ENCODE measurements around the gene C2orf78. TPM values are rescaled to one million over a fixed set of nuclear protein-coding genes. Genes with fewer than 3 reads are reported as not detected.

The C2orf78 gene
- total and polyA plus RNA-seq, 9 of the 15 experiments (the other 6 are each of a cell fraction or from before 2014, with no cell fraction given): 0.04 to 0.28 (median 0.20) TPM

GRCh38 chr2:73856214-73856613 lies 72.2 kb downstream of the C2orf78 start:
- peaks cover 84% of the 10 kb centered on the region for H3K36me3 ChIP-seq (ENCODE audit: control insufficient read depth, insufficient read depth, low read length)
- no peaks in the 10 kb centered on the region for H3K4me1 ChIP-seq (replicated peaks in 1 of 2; ENCODE audit: control insufficient read depth in 2 of 2, insufficient read depth in 2 of 2, low read length in 2 of 2)
- no peak overlapping the region for H3K27ac ChIP-seq (ENCODE audit: extremely low read depth, low read depth, low read length)
- no peaks in the 10 kb centered on the region for H3K9me1 ChIP-seq (ENCODE audit: control insufficient read depth, insufficient read depth, low read length)
- ChIA-PET CTCF (ENCODE audit: low intra/inter-chr PET ratio) (no interaction called here), POLR2A (interaction anchor here (0.9 to 1.1 kb wide), 3 partner anchors 9 to 28 kb away, joined by 3 to 4 read pairs (median 3); partner anchors contain the start of gene STAMBP)
- FAIRE-seq (no peak), DNase-seq (ENCODE audit: extremely low read depth in 1 of 4, low spot score in 3 of 4) (no peak), ATAC-seq (no peak)
- no peak overlapping the region for H2AFZ ChIP-seq (ENCODE audit: low read depth, low read length)
- intact Hi-C loops (cut with micrococcal nuclease): no loop called here
- in situ Hi-C loops (cut with MboI): no loop called here
- H3K27me3 ChIP-seq (ENCODE audit: control insufficient read depth in 2 of 2, insufficient read depth in 2 of 2, low read length in 2 of 2): no peaks in the 10 kb centered on the region
- no peak overlapping the region for H3K9ac ChIP-seq (ENCODE audit: insufficient read depth in 1 of 2, low read depth in 2 of 2, low read length in 2 of 2)
- H3K9me3 ChIP-seq (replicated peaks; ENCODE audit: control insufficient read depth, insufficient read depth, low read depth, low read length): no peaks in the 10 kb centered on the region
- no peaks in the 10 kb centered on the region for H3K79me2 ChIP-seq (ENCODE audit: control insufficient read depth, insufficient read depth, low read length)
- no TSS peak for BruUV-seq (replicated peaks)
- no peak overlapping the region for H3K4me3 ChIP-seq
- H4K20me1 ChIP-seq (replicated peaks; ENCODE audit: control insufficient read depth, insufficient read depth, low read length): no peaks in the 10 kb centered on the region
- TF ChIP-seq ZNF75A (CRISPR knock-in tag; IDR thresholded peaks at IDR 0.05) (no peak), NONO (IDR thresholded peaks at IDR 0.05; ENCODE audit: low read depth in 2 of 2, low read length in 1 of 2) (no peak), SMARCA5 (IDR thresholded peaks at IDR 0.05) (no peak), BMI1 (IDR thresholded peaks at IDR 0.05; ENCODE audit: low read length) (no peak), FOXJ3 (CRISPR knock-in tag; IDR thresholded peaks at IDR 0.05) (no peak), TEAD1 (CRISPR knock-in tag; IDR thresholded peaks at IDR 0.05) (no peak), ATF7 (IDR thresholded peaks at IDR 0.05) (no peak), PRMT5 (CRISPR knock-in tag; IDR thresholded peaks at IDR 0.05) (no peak), ZNF253 (CRISPR knock-in tag; conservative IDR thresholded peaks at IDR 0.05) (no peak), KAT7 (CRISPR knock-in tag; IDR thresholded peaks at IDR 0.05; ENCODE audit: borderline replicate concordance) (no peak), ZNF584 (CRISPR knock-in tag; IDR thresholded peaks at IDR 0.05; ENCODE audit: low read depth) (no peak), PHB (CRISPR knock-in tag; IDR thresholded peaks at IDR 0.05) (no peak), SIN3A (IDR thresholded peaks at IDR 0.05; ENCODE audit: borderline replicate concordance in 2 of 2, control insufficient read depth in 1 of 2, low read depth in 2 of 2, low read length in 2 of 2) (no peak), BRD9 (IDR thresholded peaks at IDR 0.05; ENCODE audit: low read depth, partially characterized antibody) (no peak), MEF2A (IDR thresholded peaks at IDR 0.05; ENCODE audit: control insufficient read depth, low read depth, low read length) (no peak)
- TF ChIP-seq, protein P1, sequence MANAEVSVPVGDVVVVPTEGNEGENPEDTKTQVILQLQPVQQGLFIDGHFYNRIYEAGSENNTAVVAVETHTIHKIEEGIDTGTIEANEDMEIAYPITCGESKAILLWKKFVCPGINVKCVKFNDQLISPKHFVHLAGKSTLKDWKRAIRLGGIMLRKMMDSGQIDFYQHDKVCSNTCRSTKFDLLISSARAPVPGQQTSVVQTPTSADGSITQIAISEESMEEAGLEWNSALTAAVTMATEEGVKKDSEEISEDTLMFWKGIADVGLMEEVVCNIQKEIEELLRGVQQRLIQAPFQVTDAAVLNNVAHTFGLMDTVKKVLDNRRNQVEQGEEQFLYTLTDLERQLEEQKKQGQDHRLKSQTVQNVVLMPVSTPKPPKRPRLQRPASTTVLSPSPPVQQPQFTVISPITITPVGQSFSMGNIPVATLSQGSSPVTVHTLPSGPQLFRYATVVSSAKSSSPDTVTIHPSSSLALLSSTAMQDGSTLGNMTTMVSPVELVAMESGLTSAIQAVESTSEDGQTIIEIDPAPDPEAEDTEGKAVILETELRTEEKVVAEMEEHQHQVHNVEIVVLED (CRISPR knock-in tag; IDR thresholded peaks at IDR 0.05): no peak
- TF ChIP-seq, protein P2, sequence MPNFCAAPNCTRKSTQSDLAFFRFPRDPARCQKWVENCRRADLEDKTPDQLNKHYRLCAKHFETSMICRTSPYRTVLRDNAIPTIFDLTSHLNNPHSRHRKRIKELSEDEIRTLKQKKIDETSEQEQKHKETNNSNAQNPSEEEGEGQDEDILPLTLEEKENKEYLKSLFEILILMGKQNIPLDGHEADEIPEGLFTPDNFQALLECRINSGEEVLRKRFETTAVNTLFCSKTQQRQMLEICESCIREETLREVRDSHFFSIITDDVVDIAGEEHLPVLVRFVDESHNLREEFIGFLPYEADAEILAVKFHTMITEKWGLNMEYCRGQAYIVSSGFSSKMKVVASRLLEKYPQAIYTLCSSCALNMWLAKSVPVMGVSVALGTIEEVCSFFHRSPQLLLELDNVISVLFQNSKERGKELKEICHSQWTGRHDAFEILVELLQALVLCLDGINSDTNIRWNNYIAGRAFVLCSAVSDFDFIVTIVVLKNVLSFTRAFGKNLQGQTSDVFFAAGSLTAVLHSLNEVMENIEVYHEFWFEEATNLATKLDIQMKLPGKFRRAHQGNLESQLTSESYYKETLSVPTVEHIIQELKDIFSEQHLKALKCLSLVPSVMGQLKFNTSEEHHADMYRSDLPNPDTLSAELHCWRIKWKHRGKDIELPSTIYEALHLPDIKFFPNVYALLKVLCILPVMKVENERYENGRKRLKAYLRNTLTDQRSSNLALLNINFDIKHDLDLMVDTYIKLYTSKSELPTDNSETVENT (CRISPR knock-in tag; IDR thresholded peaks at IDR 0.05): no peak
- no peak overlapping the region for H3K4me2 ChIP-seq (ENCODE audit: insufficient read depth, low read length)
